T follicular helper cell (primary cell): ENCODE results near the gene ABHD16A.

Experiments used
- DNase-seq: peaks from one replicate; pipeline ENCODE4 v3.0.0-alpha.2; 2020; ENCODE audit warnings: low read depth

The ABHD16A gene

GRCh38 chr6:31663126-31663960 lies 39.8 kb downstream of the ABHD16A start:
- no peak for DNase-seq

GRCh38 chr6:31662124-31662723 lies 40.9 kb downstream of the ABHD16A start:
- DNase-seq: no peak

- DNase-seq: no peak
These were observed 41.6 kb downstream of the ABHD16A start for GRCh38 chr6:31661262-31662123.

GRCh38 chr6:31660381-31661261 lies 42.5 kb downstream of the ABHD16A start, which contains the start of gene C6orf47:
TSS of gene C6orf47 (minus strand) at chr6:31660778. CDS start at chr6:31659947, 831 bp downstream.
- DNase-seq: peak; percentile 60

- no peak for DNase-seq
These were observed 43.3 kb downstream of the ABHD16A start for GRCh38 chr6:31659649-31660380.

- no peak for DNase-seq
These were observed 44.0 kb downstream of the ABHD16A start for GRCh38 chr6:31658983-31659648.

- no peak for DNase-seq
These were observed 44.9 kb downstream of the ABHD16A start for GRCh38 chr6:31658158-31658688.

- no peak for DNase-seq
These were observed 45.5 kb downstream of the ABHD16A start for GRCh38 chr6:31657406-31658157.

GRCh38 chr6:31655349-31656237 lies 47.5 kb downstream of the ABHD16A start, which contains the start of gene APOM:
TSS of gene APOM (plus strand) at chr6:31655894. CDS start at chr6:31655967, 73 bp downstream.
- DNase-seq: no peak

GRCh38 chr6:31654574-31655348 lies 48.4 kb downstream of the ABHD16A start:
- no peak for DNase-seq

GRCh38 chr6:31652925-31653724 lies 50.0 kb downstream of the ABHD16A start:
- peak; percentile 76 for DNase-seq

- DNase-seq: no peak
These were observed 51.4 kb downstream of the ABHD16A start for GRCh38 chr6:31651602-31652191.

- DNase-seq: no peak
These were observed 57.8 kb downstream of the ABHD16A start for GRCh38 chr6:31645325-31645724.

- DNase-seq: no peak
These were observed 59.2 kb downstream of the ABHD16A start for GRCh38 chr6:31643818-31644454.
